Measurements from ENCODE around the gene EML6. TPM values are rescaled to one million over a fixed set of nuclear protein-coding genes. Genes with fewer than 3 reads are reported as not detected.

The EML6 gene
- total RNA-seq, 1 donor from 2014 or later = 0.39 TPM

DNA sequence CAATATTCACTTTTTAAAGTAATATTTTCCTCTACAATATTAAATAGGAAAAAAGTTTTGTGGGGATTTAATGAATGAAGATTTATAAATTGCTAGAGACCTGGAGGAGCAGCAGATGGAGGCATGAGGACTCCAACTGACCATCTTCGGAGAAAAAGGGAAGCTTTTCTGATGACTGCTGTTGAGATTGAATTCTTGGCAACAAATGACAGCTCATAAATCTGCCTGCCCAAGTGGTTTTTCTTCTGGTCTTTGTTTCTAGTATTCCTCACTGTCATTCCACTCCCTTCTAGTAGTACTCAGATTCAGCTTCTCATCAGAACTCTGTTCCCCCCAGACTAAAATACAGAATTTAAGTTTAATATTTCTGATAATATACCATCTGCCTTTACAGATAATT lies 157.0 kb downstream of the EML6 start:
- no peaks in the 10 kb centered on the region for H3K9me3 ChIP-seq (ENCODE audit: low read depth)
- no peaks in the 10 kb centered on the region for H3K9me3 Mint-ChIP-seq
- H3K4me1 ChIP-seq = no peaks in the 10 kb centered on the region
- no peaks in the 10 kb centered on the region for H3K27me3 ChIP-seq
- H3K36me3 Mint-ChIP-seq = no peaks in the 10 kb centered on the region
- no peak overlapping the region for H3K4me3 Mint-ChIP-seq
- H3K4me2 ChIP-seq = no peak overlapping the region
- no peaks in the 10 kb centered on the region for H4K20me1 ChIP-seq (ENCODE audit: low read depth)
- no peaks in the 10 kb centered on the region for H3K36me3 ChIP-seq
- no peak overlapping the region for H2AFZ ChIP-seq (replicated peaks)
- H3K79me2 ChIP-seq (ENCODE audit: low read depth) = no peaks in the 10 kb centered on the region
- peaks cover 10% of the 10 kb centered on the region for H3K4me1 Mint-ChIP-seq
- no peak overlapping the region for H3K27ac ChIP-seq
- H3K9ac ChIP-seq = no peak overlapping the region
- no peak for DNase-seq (ENCODE audit: low spot score)
- H3K4me3 ChIP-seq = no peak overlapping the region
- H3K27ac Mint-ChIP-seq = no peak overlapping the region
- TF ChIP-seq CTCF (IDR thresholded peaks at IDR 0.05) (no peak), EZH2 (IDR thresholded peaks at IDR 0.05) (no peak), EZH2phosphoT487 (IDR thresholded peaks at IDR 0.05) (no peak)
- H3F3A ChIP-seq (ENCODE audit: low read depth) = no peaks in the 10 kb centered on the region
- H3K27me3 Mint-ChIP-seq (ENCODE audit: insufficient read depth, low read depth) = peaks cover 2% of the 10 kb centered on the region

DNA sequence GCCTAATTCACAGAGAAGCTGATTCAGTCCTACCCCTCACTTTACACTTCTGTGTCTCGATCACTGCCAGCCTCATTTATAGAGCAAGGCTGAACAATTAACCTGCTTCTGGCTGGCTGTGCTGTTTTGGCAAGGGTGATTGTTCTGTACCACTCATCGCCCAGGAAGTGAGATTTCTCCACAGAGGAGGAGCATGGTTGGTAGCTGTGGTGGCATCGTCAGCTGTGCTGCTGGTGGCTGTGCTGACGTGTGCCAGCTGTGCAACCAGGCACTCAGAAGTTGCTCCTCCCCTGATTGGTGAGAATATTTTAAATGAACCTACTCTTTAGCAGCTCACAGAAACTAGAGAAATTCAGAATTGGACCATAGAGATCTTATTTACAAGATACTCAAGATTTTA lies 158.3 kb downstream of the EML6 start:
- peaks cover 10% of the 10 kb centered on the region for H3K4me1 Mint-ChIP-seq
- Histone ChIP-seq H3K27ac (no peak overlapping the region), H3K27me3 (no peaks in the 10 kb centered on the region), H3K4me2 (no peak overlapping the region), H3K4me3 (no peak overlapping the region), H3K4me1 (no peaks in the 10 kb centered on the region), H4K20me1 (ENCODE audit: low read depth) (no peaks in the 10 kb centered on the region), H3K9ac (no peak overlapping the region), H3K9me3 (ENCODE audit: low read depth) (no peaks in the 10 kb centered on the region), H2AFZ (replicated peaks) (no peak overlapping the region), H3K36me3 (no peaks in the 10 kb centered on the region), H3F3A (ENCODE audit: low read depth) (no peaks in the 10 kb centered on the region), H3K79me2 (ENCODE audit: low read depth) (no peaks in the 10 kb centered on the region)
- no peak overlapping the region for H3K4me3 Mint-ChIP-seq
- H3K9me3 Mint-ChIP-seq = no peaks in the 10 kb centered on the region
- TF ChIP-seq EZH2phosphoT487 (IDR thresholded peaks at IDR 0.05) (no peak), EZH2 (IDR thresholded peaks at IDR 0.05) (no peak), CTCF (IDR thresholded peaks at IDR 0.05) (no peak)
- no peak for DNase-seq (ENCODE audit: low spot score)
- no peaks in the 10 kb centered on the region for H3K36me3 Mint-ChIP-seq
- H3K27me3 Mint-ChIP-seq (ENCODE audit: insufficient read depth, low read depth) = peaks cover 2% of the 10 kb centered on the region
- H3K27ac Mint-ChIP-seq = no peak overlapping the region

- peaks cover 2% of the 10 kb centered on the region for H3K27me3 Mint-ChIP-seq (ENCODE audit: insufficient read depth, low read depth)
- H3K9ac ChIP-seq = no peak overlapping the region
- H3K4me2 ChIP-seq = no peak overlapping the region
- no peak overlapping the region for H3K4me3 Mint-ChIP-seq
- DNase-seq (ENCODE audit: low spot score) = no peak
- no peaks in the 10 kb centered on the region for H3K9me3 Mint-ChIP-seq
- H3K4me1 Mint-ChIP-seq = no peaks in the 10 kb centered on the region
- no peak overlapping the region for H2AFZ ChIP-seq (replicated peaks)
- no peak overlapping the region for H3K27ac ChIP-seq
- H3K9me3 ChIP-seq (ENCODE audit: low read depth) = no peaks in the 10 kb centered on the region
- no peaks in the 10 kb centered on the region for H3K27me3 ChIP-seq
- TF ChIP-seq EZH2phosphoT487 (IDR thresholded peaks at IDR 0.05) (no peak), CTCF (IDR thresholded peaks at IDR 0.05) (no peak), EZH2 (IDR thresholded peaks at IDR 0.05) (no peak)
- no peaks in the 10 kb centered on the region for H3K36me3 ChIP-seq
- H3K27ac Mint-ChIP-seq = no peak overlapping the region
- H3K79me2 ChIP-seq (ENCODE audit: low read depth) = no peaks in the 10 kb centered on the region
- H3K4me1 ChIP-seq = no peaks in the 10 kb centered on the region
- no peaks in the 10 kb centered on the region for H4K20me1 ChIP-seq (ENCODE audit: low read depth)
- H3F3A ChIP-seq (ENCODE audit: low read depth) = no peaks in the 10 kb centered on the region
- H3K4me3 ChIP-seq = no peak overlapping the region
- H3K36me3 Mint-ChIP-seq = no peaks in the 10 kb centered on the region
Measured at GRCh38 chr2:54885891-54886290, 162.4 kb downstream of the EML6 start.
